ENCODE measurements around the gene MBD6. TPM values are rescaled to one million over a fixed set of nuclear protein-coding genes. Genes with fewer than 3 reads are reported as not detected.
A peak's percentile ranks its signal among the peaks of the same experiment; 100 is the strongest.

MBD6 gene
- total and polyA plus RNA-seq, 2 of the 13 experiments (the other 11 are each of a cell fraction or from before 2014, with no cell fraction given), result 4.1 to 5.9 TPM

DNA sequence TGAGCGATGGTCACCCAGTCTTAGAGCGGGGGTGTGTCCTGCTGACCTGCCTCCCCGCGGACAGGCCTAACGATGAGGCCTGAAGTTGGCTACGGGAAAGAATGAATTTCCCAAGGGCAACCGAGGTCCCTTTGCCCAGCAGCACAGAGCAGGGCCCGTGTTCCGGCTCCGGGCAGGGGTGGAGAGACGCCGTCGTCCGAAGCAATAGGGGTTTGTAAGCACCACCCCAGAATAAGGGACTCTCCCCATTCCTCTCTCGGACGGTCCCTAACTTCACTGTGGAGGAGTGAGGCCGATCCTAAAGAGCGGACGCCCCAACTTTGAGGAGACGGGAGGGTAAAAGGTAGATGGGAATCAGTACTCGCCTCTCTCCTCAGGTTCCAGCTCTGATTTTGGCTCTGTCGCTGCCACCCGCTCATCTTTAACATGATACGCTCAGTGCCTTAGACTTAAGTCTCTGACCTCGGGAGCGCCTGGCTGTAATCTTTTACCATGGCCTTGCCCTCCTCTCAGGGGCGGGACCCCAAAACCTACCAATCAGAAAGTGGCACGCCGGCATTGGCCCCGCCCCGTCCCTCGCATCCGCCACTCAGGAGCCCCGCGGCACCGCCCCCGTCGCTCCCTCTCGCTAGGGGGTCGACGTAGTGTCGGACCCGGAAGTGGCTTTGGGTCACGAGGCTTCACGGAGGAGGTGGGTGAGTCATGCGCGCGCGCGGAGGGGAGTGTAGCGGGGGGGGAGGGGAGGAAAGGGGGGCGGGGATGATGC is 2.4 kb upstream of the MBD6 start, which contains the start of gene DDIT3 (continued):
- TF ChIP-seq ZNF274 (CRISPR knock-in tag; IDR thresholded peaks at IDR 0.05) (peak; percentile 80; the same call in 1 of the 2 replicates), ZNF235 (CRISPR knock-in tag; IDR thresholded peaks at IDR 0.05; ENCODE audit: borderline replicate concordance) (peak; percentile 43; the same call in 1 of the 2 replicates), ZNF572 (CRISPR knock-in tag; IDR thresholded peaks at IDR 0.05) (no peak), ZSCAN30 (CRISPR knock-in tag; IDR thresholded peaks at IDR 0.05) (no peak), NFYB (CRISPR knock-in tag; IDR thresholded peaks at IDR 0.05) (peak; percentile 89), SRY (CRISPR knock-in tag; IDR thresholded peaks at IDR 0.05) (peak; percentile 62; the same call in 1 of the 2 replicates), EP300 (IDR thresholded peaks at IDR 0.05; ENCODE audit: low read depth in 2 of 2, low read length in 2 of 2) (peak in 1 of 2 experiments; percentile 38; a peak in 2 of 4 replicates), EP300 (CRISPR knock-in tag; IDR thresholded peaks at IDR 0.05; ENCODE audit: borderline replicate concordance) (no peak), ZNF501 (CRISPR knock-in tag; IDR thresholded peaks at IDR 0.05) (0 out of 2 replicates have a peak, but pooled peaks have one; percentile 0), KDM5A (IDR thresholded peaks at IDR 0.05; ENCODE audit: borderline replicate concordance, low read length) (0 out of 2 replicates have a peak, but pooled peaks have one; percentile 44), RARG (CRISPR knock-in tag; IDR thresholded peaks at IDR 0.05; ENCODE audit: low read depth) (0 out of 2 replicates have a peak, but pooled peaks have one; percentile 70), ATM (IDR thresholded peaks at IDR 0.05; ENCODE audit: borderline replicate concordance) (no peak), ZNF841 (CRISPR knock-in tag; IDR thresholded peaks at IDR 0.05; ENCODE audit: borderline replicate concordance) (no peak), ZNF383 (CRISPR knock-in tag; IDR thresholded peaks at IDR 0.05; ENCODE audit: borderline replicate concordance) (peak; percentile 78; the same call in 1 of the 2 replicates), TGIF2 (CRISPR knock-in tag; IDR thresholded peaks at IDR 0.05) (no peak), ZNF207 (IDR thresholded peaks at IDR 0.05; ENCODE audit: borderline replicate concordance) (no peak), BRCA1 (CRISPR knock-in tag; IDR thresholded peaks at IDR 0.05) (no peak), ZNF556 (CRISPR knock-in tag; IDR thresholded peaks at IDR 0.05; ENCODE audit: borderline replicate concordance) (peak; percentile 67; the same call in 1 of the 2 replicates), POLR2A (IDR thresholded peaks at IDR 0.05; ENCODE audit: insufficient read depth in 1 of 2, low read depth in 2 of 2, low read length in 2 of 2) (peak; percentile 98 to 100), DPF2 (CRISPR knock-in tag; IDR thresholded peaks at IDR 0.05; ENCODE audit: borderline replicate concordance, low read depth) (no peak)
- TF ChIP-seq, protein P1, sequence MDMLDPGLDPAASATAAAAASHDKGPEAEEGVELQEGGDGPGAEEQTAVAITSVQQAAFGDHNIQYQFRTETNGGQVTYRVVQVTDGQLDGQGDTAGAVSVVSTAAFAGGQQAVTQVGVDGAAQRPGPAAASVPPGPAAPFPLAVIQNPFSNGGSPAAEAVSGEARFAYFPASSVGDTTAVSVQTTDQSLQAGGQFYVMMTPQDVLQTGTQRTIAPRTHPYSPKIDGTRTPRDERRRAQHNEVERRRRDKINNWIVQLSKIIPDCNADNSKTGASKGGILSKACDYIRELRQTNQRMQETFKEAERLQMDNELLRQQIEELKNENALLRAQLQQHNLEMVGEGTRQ (IDR thresholded peaks at IDR 0.05; ENCODE audit: low read depth, low read length), result no peak
- TF ChIP-seq, protein P1 (CRISPR knock-in tag; IDR thresholded peaks at IDR 0.05; ENCODE audit: borderline replicate concordance), result peak; percentile 52; the same call in 1 of the 2 replicates
- TF ChIP-seq, protein P2, sequence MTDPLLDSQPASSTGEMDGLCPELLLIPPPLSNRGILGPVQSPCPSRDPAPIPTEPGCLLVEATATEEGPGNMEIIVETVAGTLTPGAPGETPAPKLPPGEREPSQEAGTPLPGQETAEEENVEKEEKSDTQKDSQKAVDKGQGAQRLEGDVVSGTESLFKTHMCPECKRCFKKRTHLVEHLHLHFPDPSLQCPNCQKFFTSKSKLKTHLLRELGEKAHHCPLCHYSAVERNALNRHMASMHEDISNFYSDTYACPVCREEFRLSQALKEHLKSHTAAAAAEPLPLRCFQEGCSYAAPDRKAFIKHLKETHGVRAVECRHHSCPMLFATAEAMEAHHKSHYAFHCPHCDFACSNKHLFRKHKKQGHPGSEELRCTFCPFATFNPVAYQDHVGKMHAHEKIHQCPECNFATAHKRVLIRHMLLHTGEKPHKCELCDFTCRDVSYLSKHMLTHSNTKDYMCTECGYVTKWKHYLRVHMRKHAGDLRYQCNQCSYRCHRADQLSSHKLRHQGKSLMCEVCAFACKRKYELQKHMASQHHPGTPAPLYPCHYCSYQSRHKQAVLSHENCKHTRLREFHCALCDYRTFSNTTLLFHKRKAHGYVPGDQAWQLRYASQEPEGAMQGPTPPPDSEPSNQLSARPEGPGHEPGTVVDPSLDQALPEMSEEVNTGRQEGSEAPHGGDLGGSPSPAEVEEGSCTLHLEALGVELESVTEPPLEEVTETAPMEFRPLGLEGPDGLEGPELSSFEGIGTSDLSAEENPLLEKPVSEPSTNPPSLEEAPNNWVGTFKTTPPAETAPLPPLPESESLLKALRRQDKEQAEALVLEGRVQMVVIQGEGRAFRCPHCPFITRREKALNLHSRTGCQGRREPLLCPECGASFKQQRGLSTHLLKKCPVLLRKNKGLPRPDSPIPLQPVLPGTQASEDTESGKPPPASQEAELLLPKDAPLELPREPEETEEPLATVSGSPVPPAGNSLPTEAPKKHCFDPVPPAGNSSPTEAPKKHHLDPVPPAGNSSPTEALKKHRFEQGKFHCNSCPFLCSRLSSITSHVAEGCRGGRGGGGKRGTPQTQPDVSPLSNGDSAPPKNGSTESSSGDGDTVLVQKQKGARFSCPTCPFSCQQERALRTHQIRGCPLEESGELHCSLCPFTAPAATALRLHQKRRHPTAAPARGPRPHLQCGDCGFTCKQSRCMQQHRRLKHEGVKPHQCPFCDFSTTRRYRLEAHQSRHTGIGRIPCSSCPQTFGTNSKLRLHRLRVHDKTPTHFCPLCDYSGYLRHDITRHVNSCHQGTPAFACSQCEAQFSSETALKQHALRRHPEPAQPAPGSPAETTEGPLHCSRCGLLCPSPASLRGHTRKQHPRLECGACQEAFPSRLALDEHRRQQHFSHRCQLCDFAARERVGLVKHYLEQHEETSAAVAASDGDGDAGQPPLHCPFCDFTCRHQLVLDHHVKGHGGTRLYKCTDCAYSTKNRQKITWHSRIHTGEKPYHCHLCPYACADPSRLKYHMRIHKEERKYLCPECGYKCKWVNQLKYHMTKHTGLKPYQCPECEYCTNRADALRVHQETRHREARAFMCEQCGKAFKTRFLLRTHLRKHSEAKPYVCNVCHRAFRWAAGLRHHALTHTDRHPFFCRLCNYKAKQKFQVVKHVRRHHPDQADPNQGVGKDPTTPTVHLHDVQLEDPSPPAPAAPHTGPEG (CRISPR knock-in tag; IDR thresholded peaks at IDR 0.05), result peak; percentile 58; the same call in 1 of the 2 replicates

Data from HepG2 (cell line).